ENCODE data around the gene F13A1.
A peak's percentile ranks its signal among the peaks of the same experiment; 100 is the strongest.

Gene F13A1

GRCh38 chr6:6191476-6191875 lies 129.0 kb downstream of the F13A1 start:
- no peak for DNase-seq

GRCh38 chr6:6180684-6181083 lies 139.8 kb downstream of the F13A1 start:
- DNase-seq = no peak

DNA sequence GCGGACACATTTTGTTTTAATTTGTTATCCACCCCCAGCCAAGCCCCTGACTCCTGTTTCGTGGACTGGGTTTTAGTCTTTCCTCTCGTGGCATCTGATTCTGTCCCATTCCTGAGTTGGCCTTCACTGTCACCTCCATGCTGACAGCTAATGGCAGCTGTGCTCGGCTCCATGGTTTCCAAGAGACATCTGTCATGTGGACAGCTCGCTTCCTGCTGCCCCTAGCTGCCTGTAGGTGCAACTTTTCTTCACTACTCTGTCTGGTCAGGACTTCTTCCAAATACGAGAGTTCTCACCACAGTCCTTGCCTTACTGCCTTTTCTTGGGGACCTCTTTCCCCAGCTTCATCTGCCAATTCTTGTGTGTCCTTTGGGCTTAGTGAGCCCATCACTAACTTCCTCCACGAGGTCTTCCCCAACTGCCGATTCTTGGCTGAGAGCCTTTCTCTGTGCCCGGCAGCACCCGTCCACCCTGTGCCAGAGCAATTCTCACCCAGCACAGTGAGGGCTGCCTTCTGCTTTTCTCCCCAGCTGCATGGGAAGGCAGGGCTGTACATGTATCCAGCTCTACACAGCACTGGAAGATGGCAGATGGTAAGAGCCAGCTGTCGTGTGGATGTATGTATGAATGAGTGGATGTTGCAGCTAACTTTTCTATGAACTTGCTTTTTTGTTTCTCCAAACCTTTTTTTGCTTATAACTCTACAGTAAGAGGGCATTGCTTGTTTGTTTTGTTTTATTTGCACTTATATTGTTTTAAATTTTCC lies 140.4 kb downstream of the F13A1 start:
- no peak for DNase-seq

- DNase-seq = no peak
Measured at GRCh38 chr6:6178795-6179194, 141.7 kb downstream of the F13A1 start.

DNA sequence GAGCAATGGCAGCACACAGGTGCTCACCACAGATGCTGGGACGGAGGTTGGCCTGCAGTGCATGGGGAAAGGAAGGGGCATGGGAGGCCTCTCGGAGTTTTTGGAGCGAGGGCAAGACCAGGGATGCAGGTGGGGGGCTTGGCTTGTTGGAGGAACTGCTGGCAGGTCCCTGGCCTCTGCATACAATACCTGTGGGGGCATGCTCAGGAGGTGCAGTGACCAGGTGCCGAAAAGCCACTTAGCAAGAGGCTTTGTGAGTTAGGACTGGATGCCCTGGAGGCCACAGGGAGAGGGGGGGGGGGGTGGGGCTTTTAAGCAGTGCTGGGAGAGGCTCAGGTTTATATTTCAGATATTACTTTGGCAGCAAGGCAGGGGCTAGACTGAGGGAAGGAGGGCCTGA lies 142.7 kb downstream of the F13A1 start:
- DNase-seq = no peak

- no peak for DNase-seq
Measured at GRCh38 chr6:6176586-6177228, 143.8 kb downstream of the F13A1 start.

GRCh38 chr6:6176127-6176526 lies 144.3 kb downstream of the F13A1 start:
- peak; percentile 3 for DNase-seq

DNA sequence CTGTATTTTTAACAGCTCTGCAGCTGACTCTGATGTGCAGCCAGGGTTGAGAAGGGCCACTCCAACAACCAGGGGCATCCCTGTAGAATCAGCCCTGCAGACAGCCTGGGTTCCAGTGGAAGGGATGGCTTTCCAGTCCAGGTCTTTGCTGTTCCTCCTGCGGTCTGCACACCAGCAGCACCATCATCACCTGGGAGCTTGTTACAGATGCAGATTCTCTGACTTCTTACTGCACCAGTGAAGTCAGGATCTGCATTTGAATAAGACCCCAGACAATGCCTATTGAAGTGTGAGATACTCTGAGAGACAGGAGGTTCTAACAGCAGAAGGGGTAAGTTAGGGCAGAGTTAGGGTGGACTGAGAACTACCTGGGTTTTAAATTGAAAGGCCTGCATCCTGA lies 151.3 kb downstream of the F13A1 start:
- no peak for DNase-seq

DNA sequence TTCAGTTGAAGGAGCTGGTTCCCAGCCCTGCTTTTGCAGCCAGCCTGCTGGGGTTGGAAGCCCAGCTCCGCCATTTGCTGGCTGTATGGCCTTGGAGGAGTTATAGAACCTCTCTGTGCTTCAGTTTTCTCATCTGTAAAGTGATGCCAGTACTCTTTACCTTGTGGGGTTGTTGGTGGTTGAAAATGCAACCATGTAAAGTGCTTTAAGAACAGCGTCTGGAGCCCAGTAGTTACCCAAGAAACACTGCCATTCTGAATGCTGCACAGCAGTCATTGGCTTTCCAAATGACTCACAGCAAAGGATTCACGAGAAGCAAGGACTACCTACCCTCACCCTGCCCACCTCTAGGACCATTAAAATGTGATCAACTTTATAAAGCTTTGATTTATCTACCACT lies 154.4 kb downstream of the F13A1 start:
- DNase-seq = no peak

- no peak for DNase-seq
Measured at GRCh38 chr6:6164367-6164766, 156.1 kb downstream of the F13A1 start.

DNA sequence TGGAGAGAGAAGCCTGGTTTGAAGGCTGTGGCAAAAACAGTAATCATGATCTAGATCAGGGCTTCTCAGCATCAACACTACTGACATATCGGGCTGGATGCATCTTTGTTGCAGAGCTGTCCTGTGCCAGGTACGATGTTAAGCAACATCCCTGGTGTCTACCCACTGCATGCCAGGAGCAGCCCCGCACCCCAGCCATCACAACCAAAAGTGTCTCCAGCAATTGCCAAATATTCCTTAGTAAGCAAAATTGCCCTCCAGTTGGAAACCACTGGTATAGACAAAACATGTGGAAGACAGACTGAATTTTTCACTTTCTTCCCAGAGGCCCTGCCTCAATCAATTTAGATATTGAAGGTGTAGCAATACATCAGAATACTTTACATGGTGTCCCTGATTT lies 166.1 kb downstream of the F13A1 start:
- DNase-seq = no peak

DNA sequence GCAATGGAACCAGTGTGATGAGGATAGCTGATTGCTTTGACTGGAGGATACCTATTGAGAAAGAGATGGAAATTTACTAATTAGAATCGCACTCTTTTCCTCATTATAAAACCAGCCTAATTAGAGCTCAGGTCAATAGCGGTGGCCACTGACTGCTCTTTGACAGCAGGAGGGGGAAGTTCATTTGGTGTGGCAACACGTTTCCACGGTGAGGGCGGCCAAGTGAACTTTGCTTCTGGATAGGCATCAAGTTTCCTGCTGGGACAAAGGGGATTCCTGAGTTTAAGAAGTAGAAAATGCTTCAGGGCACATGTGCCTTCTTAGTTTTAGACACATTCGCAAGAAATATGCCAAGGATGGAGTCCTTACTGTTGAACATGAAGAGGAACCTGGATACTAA lies 168.4 kb downstream of the F13A1 start:
- no peak for DNase-seq

GRCh38 chr6:6148192-6148815 lies 172.2 kb downstream of the F13A1 start:
- no peak for DNase-seq

DNA sequence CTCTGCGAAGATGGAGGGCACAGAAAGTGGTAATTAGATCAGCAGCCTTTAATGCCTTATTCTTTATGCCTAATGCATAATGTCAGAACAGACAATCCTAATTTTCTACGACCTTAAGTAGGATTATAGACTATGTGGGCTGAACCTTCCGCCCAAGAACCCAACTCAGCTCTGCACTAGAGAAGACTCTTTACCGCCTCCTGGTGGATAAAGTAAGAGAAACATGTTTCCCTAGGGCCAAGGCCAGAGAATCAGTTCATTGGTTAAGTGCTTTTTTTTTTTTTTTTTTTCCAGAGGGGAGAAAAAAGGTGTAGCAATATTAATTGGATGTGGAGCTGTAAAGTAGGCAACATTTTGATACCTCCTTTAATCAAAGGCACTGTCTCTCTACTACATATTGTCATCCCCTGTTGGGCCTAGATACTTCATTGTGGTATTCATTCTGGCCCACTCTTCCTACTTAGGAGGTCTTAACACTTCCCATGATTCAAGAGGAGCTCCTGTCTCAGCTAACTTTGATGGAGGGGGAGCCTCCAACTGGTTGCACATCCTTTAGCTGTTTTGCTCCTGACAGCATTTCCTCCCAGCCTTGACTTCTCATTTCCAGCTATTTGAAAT lies 188.9 kb downstream of the F13A1 start:
- DNase-seq = no peak

GRCh38 chr6:6125495-6125894 lies 195.0 kb downstream of the F13A1 start:
- no peak for DNase-seq

DNA sequence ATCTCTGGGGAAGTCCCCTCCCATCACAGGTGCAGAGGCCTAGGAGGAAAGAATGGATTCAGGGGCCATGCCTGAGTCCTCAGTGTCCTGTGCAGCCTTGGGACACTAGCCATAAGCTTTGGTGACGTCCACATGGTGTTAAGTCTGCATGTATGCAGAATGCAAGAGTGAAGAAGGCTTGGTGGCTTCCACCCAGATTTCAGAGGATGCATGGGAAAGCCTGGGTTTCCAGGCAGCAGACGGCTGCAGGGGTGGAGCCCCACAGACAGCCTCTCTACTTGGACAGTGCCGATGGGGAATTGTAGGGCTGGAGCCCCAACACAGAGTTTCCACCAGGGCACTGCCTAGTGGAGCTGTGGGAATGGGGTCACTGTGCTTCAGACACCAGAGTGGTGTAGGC lies 196.7 kb downstream of the F13A1 start:
- DNase-seq = no peak

- no peak for DNase-seq
Measured at GRCh38 chr6:6121943-6122342, 198.5 kb downstream of the F13A1 start.

- DNase-seq = no peak
Measured at GRCh38 chr6:6105472-6106036, 214.9 kb downstream of the F13A1 start.

All from NCI-H2029 (cell line).